ENCODE measurements around the gene ARID4A.

GRCh38 chr14:58301416-58301815 lies 3.1 kb downstream of the ARID4A start:
- no peak for TF ChIP-seq ZFP3 (CRISPR knock-in tag; IDR thresholded peaks at IDR 0.05)
- TF ChIP-seq, protein P1, sequence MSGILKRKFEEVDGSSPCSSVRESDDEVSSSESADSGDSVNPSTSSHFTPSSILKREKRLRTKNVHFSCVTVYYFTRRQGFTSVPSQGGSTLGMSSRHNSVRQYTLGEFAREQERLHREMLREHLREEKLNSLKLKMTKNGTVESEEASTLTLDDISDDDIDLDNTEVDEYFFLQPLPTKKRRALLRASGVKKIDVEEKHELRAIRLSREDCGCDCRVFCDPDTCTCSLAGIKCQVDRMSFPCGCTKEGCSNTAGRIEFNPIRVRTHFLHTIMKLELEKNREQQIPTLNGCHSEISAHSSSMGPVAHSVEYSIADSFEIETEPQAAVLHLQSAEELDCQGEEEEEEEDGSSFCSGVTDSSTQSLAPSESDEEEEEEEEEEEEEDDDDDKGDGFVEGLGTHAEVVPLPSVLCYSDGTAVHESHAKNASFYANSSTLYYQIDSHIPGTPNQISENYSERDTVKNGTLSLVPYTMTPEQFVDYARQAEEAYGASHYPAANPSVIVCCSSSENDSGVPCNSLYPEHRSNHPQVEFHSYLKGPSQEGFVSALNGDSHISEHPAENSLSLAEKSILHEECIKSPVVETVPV (CRISPR knock-in tag; IDR thresholded peaks at IDR 0.05), result no peak
- no peak for TF ChIP-seq ISL1 (CRISPR knock-in tag; IDR thresholded peaks at IDR 0.05)
- no peak for TF ChIP-seq GLIS3 (CRISPR knock-in tag; IDR thresholded peaks at IDR 0.05)
- TF ChIP-seq ESRRG (CRISPR knock-in tag; IDR thresholded peaks at IDR 0.05), result no peak
- TF ChIP-seq ZNF565 (CRISPR knock-in tag; conservative IDR thresholded peaks at IDR 0.05; ENCODE audit: low read depth), result no peak
- no peak for TF ChIP-seq ARNTL (CRISPR knock-in tag; IDR thresholded peaks at IDR 0.05; ENCODE audit: borderline replicate concordance, low read depth)
